ENCODE data around the gene CLRN3. TPM values are rescaled to one million over a fixed set of nuclear protein-coding genes. Genes with fewer than 3 reads are reported as not detected.

CLRN3 gene
- total RNA-seq, 1 experiment from 2014 or later = not detected

DNA sequence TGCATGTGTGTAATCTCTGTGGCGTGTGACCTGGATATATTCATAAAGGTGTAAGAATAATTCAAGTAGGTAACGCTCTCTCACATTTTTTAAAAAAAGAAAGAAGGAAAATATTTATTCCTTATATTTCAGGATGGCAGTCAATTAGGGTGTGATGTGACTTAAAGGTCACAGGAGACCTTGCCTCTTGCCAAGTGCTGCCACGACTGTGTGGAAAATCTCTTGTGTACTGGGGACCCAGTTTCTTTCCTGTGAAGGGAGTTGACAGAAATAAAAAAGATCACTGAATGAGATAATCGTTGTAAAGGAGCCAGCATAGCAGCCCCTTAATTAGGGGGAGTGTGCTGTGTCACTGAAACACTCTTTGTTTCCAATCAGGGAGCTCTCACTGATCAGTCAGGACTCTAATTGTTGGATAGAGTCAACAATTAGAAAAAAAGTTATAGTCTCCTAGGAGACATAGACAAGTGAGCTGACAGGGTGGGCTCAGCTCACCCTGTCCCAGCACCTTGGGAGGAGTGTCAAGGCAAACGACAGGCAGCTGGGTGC, 45.2 kb upstream of the CLRN3 start:
- DNase-seq (ENCODE audit: unreplicated experiment) = no peak
- Mint-ChIP-seq H3K27ac (ENCODE audit: low read depth, unreplicated experiment) (no peak overlapping the region), H3K27me3 (ENCODE audit: insufficient read depth, unreplicated experiment) (no peaks in the 10 kb centered on the region), H3K4me3 (ENCODE audit: unreplicated experiment) (no peak overlapping the region), H3K4me1 (ENCODE audit: insufficient read depth, unreplicated experiment) (peaks cover 5% of the 10 kb centered on the region), H3K36me3 (ENCODE audit: insufficient read depth, unreplicated experiment) (no peaks in the 10 kb centered on the region), H3K9me3 (ENCODE audit: unreplicated experiment) (no peaks in the 10 kb centered on the region)
- BruUV-seq (replicated peaks) = no TSS peak
- no peak for TF ChIP-seq CTCF (IDR thresholded peaks at IDR 0.05; ENCODE audit: unreplicated experiment)
- POLR2A ChIA-PET = interaction anchor here (0.6 to 1.0 kb wide), 2 partner anchors 10 to 110 kb away, joined by 3 read pairs; no protein-coding TSS in a partner anchor
- CTCF ChIA-PET = interaction anchor here (0.6 to 2.4 kb wide), 5 partner anchors 13 to 97 kb away, joined by 3 to 6 read pairs (median 4); partner anchors contain the start of gene PTPRE
- intact Hi-C loops (cut with micrococcal nuclease) = no loop called here

- DNase-seq (ENCODE audit: unreplicated experiment) = no peak
Observed at GRCh38 chr10:127937069-127937468, 44.3 kb upstream of the CLRN3 start.

DNA sequence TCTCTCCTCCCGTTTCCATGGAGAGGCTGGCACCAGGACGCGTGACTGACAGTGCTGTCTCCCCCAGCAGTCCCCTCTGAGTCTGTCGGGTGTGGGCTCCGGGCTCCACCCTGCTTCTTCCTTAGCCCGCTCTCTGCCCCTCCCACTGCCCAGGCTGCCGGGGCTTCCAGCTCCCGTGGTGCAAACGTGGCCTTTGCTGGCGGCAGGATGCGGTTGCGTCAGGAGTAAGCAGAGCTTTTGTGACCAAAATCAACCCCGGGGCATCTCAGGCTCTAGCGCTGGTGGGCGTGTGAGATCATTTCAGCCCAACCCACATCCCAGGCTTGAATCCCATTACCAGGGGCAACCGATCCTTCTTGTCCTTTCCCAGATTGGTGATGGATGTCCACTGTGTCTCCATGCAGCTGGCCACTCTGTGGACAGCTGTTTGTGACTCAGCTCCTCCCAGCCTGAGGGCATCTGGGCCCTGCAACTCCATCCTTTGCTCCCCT, 42.4 kb upstream of the CLRN3 start:
- Mint-ChIP-seq H3K27me3 (ENCODE audit: insufficient read depth, unreplicated experiment) (no peaks in the 10 kb centered on the region), H3K9me3 (ENCODE audit: unreplicated experiment) (no peaks in the 10 kb centered on the region), H3K36me3 (ENCODE audit: insufficient read depth, unreplicated experiment) (no peaks in the 10 kb centered on the region), H3K27ac (ENCODE audit: low read depth, unreplicated experiment) (no peak overlapping the region), H3K4me3 (ENCODE audit: unreplicated experiment) (no peak overlapping the region), H3K4me1 (ENCODE audit: insufficient read depth, unreplicated experiment) (peaks cover 5% of the 10 kb centered on the region)
- DNase-seq (ENCODE audit: unreplicated experiment) = no peak
- TF ChIP-seq CTCF (IDR thresholded peaks at IDR 0.05; ENCODE audit: unreplicated experiment) = no peak
- CTCF ChIA-PET = interaction anchor here (0.6 to 2.4 kb wide), 4 partner anchors 16 to 598 kb away, joined by 3 to 6 read pairs (median 3); partner anchors contain the start of gene PTPRE
- POLR2A ChIA-PET = no interaction called here
- no TSS peak for BruUV-seq (replicated peaks)
- intact Hi-C loops (cut with micrococcal nuclease) = no loop called here

More at GRCh38 chr10:127937069-127937468, 44.3 kb upstream of the CLRN3 start:
- no peak overlapping the region for H3K4me3 Mint-ChIP-seq (ENCODE audit: unreplicated experiment)
- H3K9me3 Mint-ChIP-seq (ENCODE audit: unreplicated experiment) = no peaks in the 10 kb centered on the region
- POLR2A ChIA-PET = interaction anchor here (1.0 kb wide), 1 partner anchor 9 kb away, joined by 3 read pairs; no protein-coding TSS in a partner anchor
- BruUV-seq (replicated peaks) = no TSS peak
- H3K36me3 Mint-ChIP-seq (ENCODE audit: insufficient read depth, unreplicated experiment) = no peaks in the 10 kb centered on the region
- H3K27me3 Mint-ChIP-seq (ENCODE audit: insufficient read depth, unreplicated experiment) = no peaks in the 10 kb centered on the region
- intact Hi-C loops (cut with micrococcal nuclease) = no loop called here
- no peak for TF ChIP-seq CTCF (IDR thresholded peaks at IDR 0.05; ENCODE audit: unreplicated experiment)
- peaks cover 5% of the 10 kb centered on the region for H3K4me1 Mint-ChIP-seq (ENCODE audit: insufficient read depth, unreplicated experiment)
- no peak overlapping the region for H3K27ac Mint-ChIP-seq (ENCODE audit: low read depth, unreplicated experiment)
- CTCF ChIA-PET = interaction anchor here (0.6 to 2.4 kb wide), 5 partner anchors 31 to 126 kb away, joined by 3 to 6 read pairs (median 4); partner anchors contain the start of gene PTPRE

- no peak for DNase-seq (ENCODE audit: unreplicated experiment)
- POLR2A ChIA-PET = interaction anchor here (0.7 kb wide), 1 partner anchor 12 kb away, joined by 3 read pairs; no protein-coding TSS in a partner anchor
- intact Hi-C loops (cut with micrococcal nuclease) = no loop called here
- Mint-ChIP-seq H3K4me3 (ENCODE audit: unreplicated experiment) (no peak overlapping the region), H3K9me3 (ENCODE audit: unreplicated experiment) (no peaks in the 10 kb centered on the region), H3K27ac (ENCODE audit: low read depth, unreplicated experiment) (no peak overlapping the region), H3K36me3 (ENCODE audit: insufficient read depth, unreplicated experiment) (no peaks in the 10 kb centered on the region), H3K27me3 (ENCODE audit: insufficient read depth, unreplicated experiment) (no peaks in the 10 kb centered on the region), H3K4me1 (ENCODE audit: insufficient read depth, unreplicated experiment) (peaks cover 5% of the 10 kb centered on the region)
- CTCF ChIA-PET = interaction anchor here (0.7 kb wide), 1 partner anchor 661 kb away, joined by 4 read pairs; no protein-coding TSS in a partner anchor
- BruUV-seq (replicated peaks) = no TSS peak
- no peak for TF ChIP-seq CTCF (IDR thresholded peaks at IDR 0.05; ENCODE audit: unreplicated experiment)
Observed at GRCh38 chr10:127934383-127934782, 41.6 kb upstream of the CLRN3 start.
